Islet of Langerhans (tissue), 1 donor: Measurements from ENCODE around the gene RBL1.
"Not testable (repeated sequence)": the region's sequence is repeated elsewhere in the genome, so short reads cannot be mapped to it uniquely, and the experiment has no call there.

Experiments used
- FAIRE-seq: peaks from one replicate; lab custom pipeline; 2011; peaks lifted over from hg19 to GRCh38; lab: Jason Lieb, UNC

Gene RBL1

GRCh38 chr20:37072293-37073196, 23.3 kb downstream of the RBL1 start:
- FAIRE-seq = no peak

- no peak for FAIRE-seq
Measured at GRCh38 chr20:37071481-37071911, 24.3 kb downstream of the RBL1 start.

GRCh38 chr20:37069563-37069962, 26.2 kb downstream of the RBL1 start:
- not testable (repeated sequence) for FAIRE-seq

GRCh38 chr20:37066168-37066567, 29.6 kb downstream of the RBL1 start:
- no peak for FAIRE-seq

GRCh38 chr20:37055276-37055675, 40.5 kb downstream of the RBL1 start:
- no peak for FAIRE-seq

- no peak for FAIRE-seq
Measured at GRCh38 chr20:37053230-37053950, 42.4 kb downstream of the RBL1 start.

GRCh38 chr20:37042986-37043972, 52.5 kb downstream of the RBL1 start:
- FAIRE-seq = no peak

GRCh38 chr20:37039366-37039765, 56.4 kb downstream of the RBL1 start:
- FAIRE-seq = not testable (repeated sequence)

GRCh38 chr20:37032077-37032476, 63.7 kb downstream of the RBL1 start:
- no peak for FAIRE-seq

- no peak for FAIRE-seq
Measured at GRCh38 chr20:37020636-37021035, 75.2 kb downstream of the RBL1 start.

- not testable (repeated sequence) for FAIRE-seq
Measured at GRCh38 chr20:37012631-37013030, 83.2 kb downstream of the RBL1 start.

- FAIRE-seq = not testable (repeated sequence)
Measured at GRCh38 chr20:37011858-37012257, 83.9 kb downstream of the RBL1 start.

GRCh38 chr20:37011147-37011546, 84.7 kb downstream of the RBL1 start:
- FAIRE-seq = no peak

- no peak for FAIRE-seq
Measured at GRCh38 chr20:37007898-37008649, 87.7 kb downstream of the RBL1 start.

- not testable (repeated sequence) for FAIRE-seq
Measured at GRCh38 chr20:37005062-37005942, 90.5 kb downstream of the RBL1 start.

GRCh38 chr20:37001634-37002033, 94.2 kb downstream of the RBL1 start:
- not testable (repeated sequence) for FAIRE-seq

GRCh38 chr20:37000171-37000570, 95.6 kb downstream of the RBL1 start:
- FAIRE-seq = not testable (repeated sequence)

GRCh38 chr20:36998652-36999051, 97.1 kb downstream of the RBL1 start:
- no peak for FAIRE-seq

- no peak for FAIRE-seq
Measured at GRCh38 chr20:36997121-36997520, 98.7 kb downstream of the RBL1 start.

GRCh38 chr20:36994221-36994620, 101.6 kb downstream of the RBL1 start:
- not testable (repeated sequence) for FAIRE-seq
